NCI-H2107 treated with DMSO at 0.1 percent for 48 hours (cell line): ENCODE measurements around the gene SUGCT.

Source experiments
- DNase-seq: peaks from one replicate; lab custom pipeline; 2025; ENCODE audit not compliant: unreplicated experiment; lab: John Stamatoyannopoulos, UW

Gene SUGCT

DNA sequence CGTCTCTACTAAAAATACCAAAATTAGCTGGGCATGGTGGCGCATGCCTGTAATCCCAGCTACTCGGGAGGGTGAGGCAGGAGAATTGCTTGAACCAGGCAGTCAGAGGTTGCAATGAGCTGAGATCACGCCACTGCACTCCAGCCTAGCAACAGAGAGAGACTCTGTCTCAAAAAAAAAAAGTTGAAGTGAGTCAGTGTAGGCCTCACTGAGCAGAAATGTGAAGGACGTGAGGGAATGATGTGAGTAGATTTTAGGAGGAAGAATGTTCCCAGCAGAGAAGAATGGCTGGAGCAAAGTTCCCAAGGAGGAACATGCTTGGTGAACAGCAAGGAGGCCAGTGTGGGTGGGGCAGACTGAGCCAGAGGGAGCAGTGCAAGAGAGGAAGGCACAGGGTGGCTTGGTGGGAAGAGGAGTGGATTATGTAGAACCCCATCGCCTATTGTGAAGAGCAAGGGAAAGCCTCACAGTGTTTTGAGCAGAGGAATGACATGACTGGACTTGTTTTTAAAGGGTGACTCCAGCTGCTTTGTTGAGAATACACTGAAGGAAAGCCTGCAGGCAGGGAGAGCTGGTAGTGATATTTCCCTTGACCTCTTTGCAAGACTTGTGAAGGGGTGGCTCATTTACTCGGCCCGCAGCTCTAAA lies 708.7 kb downstream of the SUGCT start:
- DNase-seq, result no peak

GRCh38 chr7:40845943-40846342 lies 711.1 kb downstream of the SUGCT start:
- no peak for DNase-seq

GRCh38 chr7:40847921-40848320 lies 713.1 kb downstream of the SUGCT start:
- no peak for DNase-seq

GRCh38 chr7:40848541-40849221 lies 713.9 kb downstream of the SUGCT start:
- DNase-seq, result no peak

DNA sequence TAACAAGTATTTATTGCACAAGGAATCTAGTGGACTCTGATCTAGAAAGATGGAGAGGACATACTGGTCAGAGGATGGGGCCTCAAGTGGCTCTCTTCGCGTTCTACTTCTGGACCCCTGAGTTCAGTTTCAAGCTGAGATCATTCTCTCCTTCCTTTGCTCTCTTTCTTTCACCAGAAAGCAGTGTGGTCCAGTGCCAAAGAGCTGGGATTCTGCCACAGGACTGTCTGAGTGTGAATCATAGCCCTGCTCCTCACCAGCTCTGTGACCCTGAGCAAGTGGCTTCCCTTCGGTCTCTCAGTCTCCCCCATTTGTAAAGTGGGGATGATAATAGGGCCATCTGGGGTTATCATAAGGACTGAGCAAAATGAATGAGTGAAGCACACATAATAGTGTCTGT lies 715.2 kb downstream of the SUGCT start:
- no peak for DNase-seq

DNA sequence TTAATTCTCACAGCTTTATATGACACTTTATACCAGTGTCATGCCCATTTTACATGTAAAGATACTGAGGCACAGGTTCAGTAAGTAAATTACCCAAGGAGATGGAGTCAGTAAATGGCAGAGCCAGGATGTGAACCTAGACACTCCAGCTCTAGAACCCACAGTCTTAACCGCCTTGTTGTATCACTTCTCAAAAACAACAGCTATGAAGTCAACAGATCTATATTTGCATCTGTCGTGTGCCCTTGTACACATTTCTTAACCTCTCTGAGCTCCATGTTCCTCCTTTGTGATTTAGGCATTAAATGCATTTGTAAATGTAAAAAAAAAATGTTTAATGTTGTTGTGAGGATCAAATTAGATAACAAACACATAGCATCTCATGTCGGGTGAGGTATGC lies 716.2 kb downstream of the SUGCT start:
- no peak for DNase-seq

- DNase-seq, result no peak
These were observed 724.3 kb downstream of the SUGCT start for GRCh38 chr7:40859076-40859475.

DNA sequence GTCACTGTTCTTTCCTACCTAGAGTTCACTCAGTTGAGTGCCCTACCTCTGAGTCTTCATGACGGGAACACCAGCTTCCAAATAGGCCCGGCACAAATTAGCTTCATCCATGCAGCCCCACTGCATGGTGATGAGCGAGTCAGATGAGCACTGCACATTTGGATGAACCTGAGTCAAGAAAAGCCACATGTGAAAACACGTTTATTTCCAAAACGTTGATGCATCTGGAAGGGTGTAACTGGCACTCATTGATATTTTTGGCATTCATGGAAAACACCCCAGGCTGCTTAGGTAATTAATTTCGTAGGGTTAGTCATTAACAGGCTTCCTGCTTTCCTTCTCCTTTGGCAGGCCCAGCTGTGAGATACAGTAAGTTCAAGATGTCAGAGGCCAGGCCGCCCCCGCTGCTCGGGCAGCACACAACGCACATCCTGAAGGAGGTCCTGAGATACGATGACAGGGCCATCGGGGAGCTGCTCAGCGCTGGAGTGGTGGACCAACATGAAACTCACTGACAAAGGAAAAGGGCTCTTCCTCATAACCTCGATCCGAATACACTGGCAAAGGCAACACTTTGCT lies 725.2 kb downstream of the SUGCT start:
- DNase-seq, result no peak

DNA sequence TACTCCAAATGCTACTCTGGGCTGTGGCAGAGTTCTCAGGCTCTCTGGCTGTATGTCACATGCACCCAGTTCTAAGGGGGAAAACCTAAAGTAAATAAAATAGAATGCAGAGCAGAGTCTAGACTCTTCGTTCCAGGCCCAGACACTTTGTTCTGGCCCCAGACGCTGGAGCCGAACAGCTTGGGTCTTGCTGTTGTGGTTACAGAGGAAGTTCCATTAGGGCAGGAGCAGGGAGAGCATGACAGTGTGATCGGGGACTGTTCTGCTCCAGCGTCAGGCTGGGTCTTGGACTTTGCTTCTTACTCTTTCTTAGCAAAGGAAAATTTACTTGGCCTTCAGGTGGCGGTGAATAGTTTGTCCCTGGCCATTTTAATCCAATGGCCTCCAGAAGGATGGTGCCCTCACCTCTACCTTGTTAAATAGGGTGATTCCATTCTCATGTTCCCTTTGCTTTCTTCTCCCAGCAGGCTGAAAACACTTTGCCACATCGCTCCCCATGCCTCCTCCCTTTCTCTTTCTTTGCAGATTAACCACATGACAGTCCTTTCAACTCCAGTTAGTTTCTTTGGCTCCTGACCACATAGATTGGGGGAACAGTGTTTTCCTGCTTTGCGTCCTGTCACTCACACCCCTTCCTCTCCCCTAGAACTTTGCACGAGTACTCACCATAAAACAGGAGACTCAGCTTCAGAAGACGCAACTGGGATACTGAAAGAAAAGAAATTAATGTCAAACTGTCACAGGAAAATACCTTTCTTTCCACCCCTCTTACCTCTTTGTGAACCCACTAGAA lies 730.8 kb downstream of the SUGCT start:
- no peak for DNase-seq

- no peak for DNase-seq
These were observed 731.8 kb downstream of the SUGCT start for GRCh38 chr7:40866601-40867000.

DNA sequence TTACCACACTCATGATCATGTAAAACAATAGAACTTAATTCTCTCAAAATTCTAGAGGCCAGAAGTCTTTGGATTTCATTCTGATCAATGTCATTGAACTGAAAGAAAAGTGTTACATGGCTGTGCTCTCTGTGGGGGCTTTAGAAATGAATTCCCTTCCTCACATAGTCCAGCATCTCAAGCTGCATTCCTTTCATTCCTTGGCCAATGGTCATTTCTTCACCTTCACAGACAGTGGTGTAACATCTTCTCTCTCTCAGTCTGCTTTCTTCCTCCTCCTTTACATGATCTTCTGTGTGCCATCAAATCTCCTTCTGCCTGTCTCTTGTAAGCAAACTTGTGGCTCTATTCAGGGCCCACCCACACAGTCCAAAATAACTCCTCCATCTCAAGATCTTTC lies 735.3 kb downstream of the SUGCT start:
- no peak for DNase-seq

- DNase-seq, result no peak
These were observed 738.4 kb downstream of the SUGCT start for GRCh38 chr7:40873248-40873647.

GRCh38 chr7:40874756-40875155 lies 740.0 kb downstream of the SUGCT start:
- no peak for DNase-seq

DNA sequence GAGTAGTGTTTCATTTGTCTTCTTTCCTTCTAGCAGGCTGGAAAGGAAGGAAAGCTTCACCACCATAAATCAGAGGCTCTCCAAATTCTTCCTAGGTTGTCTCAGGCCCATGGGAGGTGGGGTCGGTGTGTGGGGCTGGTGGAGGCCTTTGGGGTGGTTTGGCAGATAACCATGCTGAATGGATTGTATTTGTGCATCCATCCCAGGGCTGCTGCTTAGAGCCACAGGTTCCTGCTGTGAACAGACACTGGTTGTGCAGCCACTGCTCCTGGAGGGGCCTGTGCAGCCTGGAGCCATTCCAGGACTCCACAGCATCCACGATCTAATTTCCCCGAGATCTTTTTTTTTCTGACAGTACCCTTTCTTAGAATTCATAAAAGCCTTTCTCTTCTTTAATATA lies 741.8 kb downstream of the SUGCT start:
- no peak for DNase-seq

DNA sequence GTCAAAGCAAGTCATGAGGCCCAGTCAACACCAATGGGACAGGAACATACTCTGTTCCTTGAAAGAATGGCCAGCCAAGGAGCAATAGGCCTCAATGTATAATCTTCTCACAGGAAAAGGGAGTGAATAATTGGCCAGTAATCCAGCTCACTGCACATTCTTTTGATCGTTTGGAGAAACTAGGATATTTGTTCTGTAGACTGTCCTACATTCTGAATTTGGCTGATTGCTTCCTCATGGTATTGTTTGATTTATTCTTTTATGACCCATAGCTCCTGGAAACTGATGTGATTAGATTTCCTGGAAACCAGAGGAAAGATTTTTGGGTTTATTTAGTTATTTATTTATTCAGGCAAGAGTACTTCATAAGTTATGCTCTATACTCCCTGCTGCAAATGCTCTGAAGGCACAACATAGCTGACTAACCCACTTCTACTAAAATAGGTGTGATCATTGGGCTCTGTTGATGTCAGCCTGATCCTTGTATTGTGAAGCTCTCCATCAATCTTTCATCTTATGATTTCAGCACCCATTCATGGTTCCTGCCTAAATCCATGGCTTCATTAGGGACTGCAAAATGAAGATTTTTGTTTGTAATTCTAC lies 745.2 kb downstream of the SUGCT start:
- no peak for DNase-seq

GRCh38 chr7:40880581-40880980 lies 745.8 kb downstream of the SUGCT start:
- DNase-seq, result no peak

- no peak for DNase-seq
These were observed 746.7 kb downstream of the SUGCT start for GRCh38 chr7:40881405-40881926.

- DNase-seq, result no peak
These were observed 747.4 kb downstream of the SUGCT start for GRCh38 chr7:40882071-40882658.

GRCh38 chr7:40883826-40884225 lies 749.0 kb downstream of the SUGCT start:
- no peak for DNase-seq

GRCh38 chr7:40884241-40884640 lies 749.4 kb downstream of the SUGCT start:
- DNase-seq, result no peak

GRCh38 chr7:40885503-40885902 lies 750.7 kb downstream of the SUGCT start:
- no peak for DNase-seq
